AG10803 (cell line): ENCODE results near the gene TMEM233.

Experiments used
- DNase-seq: peaks from one replicate; pipeline ENCODE4 v3.0.0; 2010; ENCODE audit warnings: low read depth
- H3K4me3 ChIP-seq: 2 replicates; pipeline ENCODE4 v1.5.1; 2011; ENCODE audit warnings: mild to moderate bottlenecking, low read length, control low read depth
- CTCF ChIP-seq: conservative IDR thresholded peaks from 2 replicates; pipeline ENCODE4 v1.5.1; 2011; ENCODE audit warnings: mild to moderate bottlenecking, low read length, control low read depth, inconsistent platforms

The TMEM233 gene

GRCh38 chr12:119666226-119666795 lies 72.7 kb downstream of the TMEM233 start:
- no peak overlapping the region for H3K4me3 ChIP-seq
- no peak for DNase-seq
- no peak for TF ChIP-seq CTCF

DNA sequence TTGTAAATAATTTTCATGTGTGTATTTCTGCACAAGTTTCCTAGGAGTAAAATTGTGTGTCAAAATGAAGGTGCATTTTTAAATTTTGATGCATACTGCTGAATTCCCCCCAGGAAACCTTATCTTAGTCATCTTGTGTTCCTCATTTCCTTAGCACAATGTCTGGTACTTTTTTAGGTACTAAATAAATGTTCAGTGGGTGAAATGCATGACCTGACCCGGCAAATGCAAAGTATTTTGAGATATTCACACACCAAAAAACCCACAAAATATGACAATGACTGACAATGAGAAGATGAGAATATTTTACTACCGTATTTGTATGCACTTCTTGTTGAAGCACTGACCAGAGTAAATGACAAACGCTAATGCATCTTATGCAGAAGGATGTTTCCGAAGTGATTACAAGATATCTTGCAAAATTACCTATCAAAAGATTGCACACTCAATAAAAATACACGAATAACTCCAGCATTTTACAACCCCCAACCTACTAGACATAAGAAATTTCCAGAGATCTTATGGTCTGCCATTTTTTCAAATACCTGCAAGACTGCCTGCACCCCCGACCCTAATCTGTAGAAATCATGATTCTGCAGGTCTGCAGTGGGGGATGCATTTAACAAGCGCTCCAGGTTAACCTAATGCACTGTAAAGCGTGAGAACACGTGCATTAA lies 73.5 kb downstream of the TMEM233 start:
- DNase-seq: no peak
- peak overlapping the region; percentile 58 for H3K4me3 ChIP-seq
- TF ChIP-seq CTCF: no peak

DNA sequence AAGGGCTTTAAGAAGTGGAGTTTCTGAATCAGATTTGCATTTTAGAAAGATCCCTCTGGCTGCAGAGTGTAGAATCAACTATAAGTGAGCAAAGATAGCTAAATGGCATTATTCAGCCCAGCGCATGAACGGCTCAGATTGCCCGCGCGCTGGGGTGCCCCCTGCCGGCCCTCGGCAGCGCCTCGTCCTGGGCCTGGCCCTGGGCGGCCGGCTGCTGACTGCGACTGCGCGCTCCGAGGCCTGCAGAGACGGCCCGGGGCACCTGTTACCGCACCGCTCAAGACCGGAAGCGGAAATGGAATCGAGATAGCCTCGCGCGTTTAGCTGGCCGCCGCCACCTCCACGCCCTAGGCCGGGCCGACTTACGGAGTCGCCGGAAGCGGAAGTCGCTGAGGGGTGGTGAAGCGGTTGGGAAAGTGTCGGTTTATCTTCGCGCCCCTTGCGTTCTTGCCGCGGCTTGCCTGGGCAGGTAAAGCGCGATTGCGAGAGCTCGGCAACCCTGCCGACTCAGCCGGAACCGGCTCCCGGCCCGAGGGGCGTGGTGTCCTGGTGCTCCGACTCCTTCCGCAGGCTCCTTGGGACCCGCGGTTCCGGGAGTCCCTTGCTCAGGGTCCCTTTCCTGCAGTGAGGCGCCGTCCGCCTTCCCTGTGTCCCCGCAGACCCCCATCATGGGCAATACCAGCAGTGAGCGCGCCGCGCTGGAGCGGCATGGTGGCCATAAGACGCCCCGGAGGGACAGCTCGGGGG lies 74.2 kb downstream of the TMEM233 start, which contains the start of gene PRKAB1:
Gene PRKAB1, plus strand, starts transcription at position 557 of the 747 bp plus-strand sequence. Its CDS starts 112 bp downstream, at position 669.
- peak within 1 kb of the TSS; percentile 94 for H3K4me3 ChIP-seq
- peak; percentile 97 for DNase-seq
- TF ChIP-seq CTCF: peak; percentile 61

DNA sequence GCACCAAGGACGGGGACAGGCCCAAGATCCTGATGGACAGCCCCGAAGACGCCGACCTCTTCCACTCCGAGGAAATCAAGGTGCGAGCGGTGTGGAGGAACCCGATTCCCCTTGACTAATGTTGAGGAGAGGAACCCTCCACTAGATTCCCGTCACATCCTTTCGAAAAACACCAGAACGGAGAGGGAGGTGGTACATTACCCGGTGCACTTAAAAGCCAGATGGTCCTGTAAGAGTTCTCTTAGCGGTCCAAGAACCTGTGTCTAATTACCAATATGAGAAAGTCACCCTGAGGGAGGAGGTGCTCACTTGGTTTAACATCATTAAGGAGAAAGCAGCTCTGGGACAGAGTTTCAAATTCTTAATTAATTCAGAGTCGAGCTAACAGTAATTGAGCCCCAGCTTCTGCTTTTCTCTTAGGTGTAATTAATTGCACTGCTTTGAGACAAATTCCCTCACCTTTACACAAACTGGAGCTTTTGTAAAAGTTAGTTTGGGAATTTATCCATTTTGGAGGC lies 74.8 kb downstream of the TMEM233 start:
- peak; percentile 25 for DNase-seq
- H3K4me3 ChIP-seq: peak overlapping the region; percentile 94
- TF ChIP-seq CTCF: no peak

DNA sequence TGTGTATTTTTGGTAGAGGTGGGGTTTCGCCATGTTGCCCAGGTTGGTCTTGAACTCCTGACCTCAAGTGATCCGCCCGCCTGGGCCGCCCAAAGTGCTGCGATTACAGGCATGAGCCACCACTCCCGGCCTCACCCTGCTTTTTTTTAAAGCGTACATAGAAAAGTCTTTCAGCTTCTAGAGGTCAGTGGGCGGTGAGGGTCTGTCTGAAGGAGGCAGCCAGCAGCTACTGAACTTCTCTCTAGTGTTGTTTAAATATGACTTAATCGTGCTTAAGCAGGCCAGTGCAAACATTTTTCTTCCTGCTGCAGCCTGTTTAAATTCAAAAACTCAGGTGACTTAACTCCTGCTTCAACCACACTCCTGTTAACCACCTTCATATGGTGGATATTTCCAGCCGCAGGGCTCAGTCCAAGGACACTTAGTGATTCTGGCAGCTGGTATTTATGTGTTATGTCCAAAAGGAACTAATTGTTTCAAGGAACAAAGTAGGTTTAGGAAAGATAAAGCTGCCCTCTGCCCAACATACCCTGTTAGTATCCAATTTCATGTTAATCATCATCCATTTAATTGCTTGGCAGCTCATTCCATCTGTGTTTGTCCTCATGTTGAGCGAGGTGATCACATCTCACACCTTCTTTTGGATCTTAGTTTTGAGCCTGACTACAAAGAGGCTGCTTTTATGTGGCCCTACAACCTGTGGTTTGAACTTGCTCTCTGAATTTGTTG lies 76.3 kb downstream of the TMEM233 start:
- no peak for DNase-seq
- H3K4me3 ChIP-seq: no peak overlapping the region
- TF ChIP-seq CTCF: no peak

DNA sequence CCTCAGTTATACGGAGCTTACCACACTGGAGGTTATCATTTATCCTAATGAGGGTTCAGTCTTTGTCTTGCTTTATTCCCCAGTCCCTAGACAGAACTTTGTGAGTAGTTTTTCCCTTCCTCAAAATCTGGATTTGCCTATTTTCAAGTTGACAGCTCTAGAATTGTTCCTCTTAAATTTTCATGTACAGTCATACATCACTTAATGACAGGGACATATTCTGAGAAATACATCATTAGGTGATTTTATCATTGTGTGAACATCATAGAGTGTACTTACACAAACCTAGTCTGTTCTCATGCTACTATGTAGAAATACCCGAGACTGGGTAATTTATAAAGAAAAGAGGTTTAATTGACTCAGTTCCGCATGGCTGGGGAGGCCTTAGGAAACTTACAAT lies 77.5 kb downstream of the TMEM233 start:
- H3K4me3 ChIP-seq: no peak overlapping the region
- DNase-seq: no peak
- no peak for TF ChIP-seq CTCF
